Subcutaneous adipose tissue (tissue), 4 donors: ENCODE measurements around the gene CHI3L2. TPM values are rescaled to one million over a fixed set of nuclear protein-coding genes. Genes with fewer than 3 reads are reported as not detected.

ENCODE experiments used
- total RNA-seq, 4 donors: library from RNA; depleted of rRNA; stranded (reverse); fragments of >200 nt; gene quantifications; one replicate each; pipeline ENCODE4 v1.1.0, GENCODE V29; 2016
- TF ChIP-seq, protein P1 (sequence below): fragments of 450-650 bp; IDR thresholded peaks from one replicate; pipeline ENCODE4 v1.5.1; 2016; ENCODE audit warnings: low read depth, mild to moderate bottlenecking, control low read depth, antibody characterized with exemption, moderate library complexity

CHI3L2 gene, protein sequence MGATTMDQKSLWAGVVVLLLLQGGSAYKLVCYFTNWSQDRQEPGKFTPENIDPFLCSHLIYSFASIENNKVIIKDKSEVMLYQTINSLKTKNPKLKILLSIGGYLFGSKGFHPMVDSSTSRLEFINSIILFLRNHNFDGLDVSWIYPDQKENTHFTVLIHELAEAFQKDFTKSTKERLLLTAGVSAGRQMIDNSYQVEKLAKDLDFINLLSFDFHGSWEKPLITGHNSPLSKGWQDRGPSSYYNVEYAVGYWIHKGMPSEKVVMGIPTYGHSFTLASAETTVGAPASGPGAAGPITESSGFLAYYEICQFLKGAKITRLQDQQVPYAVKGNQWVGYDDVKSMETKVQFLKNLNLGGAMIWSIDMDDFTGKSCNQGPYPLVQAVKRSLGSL
- 100 to 1,000 TPM in 1 of 4 donors, 10 to 100 TPM in 3; 10.9 to 173 (median 21.3) TPM for total RNA-seq

DNA sequence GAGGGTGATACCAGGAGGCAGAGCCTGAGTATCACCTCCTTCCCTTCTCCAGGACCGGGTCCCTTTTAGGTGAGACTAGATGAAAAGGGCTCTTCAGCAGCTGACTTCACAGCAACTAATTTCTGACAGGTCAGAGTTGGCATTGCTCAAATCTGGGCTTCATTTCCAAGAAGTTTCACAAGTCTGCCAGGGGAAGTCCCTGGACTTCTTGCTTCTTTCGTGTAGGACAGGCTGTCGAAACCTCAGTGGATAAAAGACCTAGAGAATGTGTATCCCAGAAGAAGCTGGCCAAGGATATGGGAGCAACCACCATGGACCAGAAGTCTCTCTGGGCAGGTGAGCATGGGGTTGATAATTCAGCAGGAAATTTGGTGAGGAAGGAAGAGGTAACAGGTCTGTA, at the start of gene CHI3L2:
TSS of gene CHI3L2 (plus strand) at position 280 of the 400 bp plus-strand sequence. CDS start at position 297, 17 bp downstream.
- TF ChIP-seq, protein P1, sequence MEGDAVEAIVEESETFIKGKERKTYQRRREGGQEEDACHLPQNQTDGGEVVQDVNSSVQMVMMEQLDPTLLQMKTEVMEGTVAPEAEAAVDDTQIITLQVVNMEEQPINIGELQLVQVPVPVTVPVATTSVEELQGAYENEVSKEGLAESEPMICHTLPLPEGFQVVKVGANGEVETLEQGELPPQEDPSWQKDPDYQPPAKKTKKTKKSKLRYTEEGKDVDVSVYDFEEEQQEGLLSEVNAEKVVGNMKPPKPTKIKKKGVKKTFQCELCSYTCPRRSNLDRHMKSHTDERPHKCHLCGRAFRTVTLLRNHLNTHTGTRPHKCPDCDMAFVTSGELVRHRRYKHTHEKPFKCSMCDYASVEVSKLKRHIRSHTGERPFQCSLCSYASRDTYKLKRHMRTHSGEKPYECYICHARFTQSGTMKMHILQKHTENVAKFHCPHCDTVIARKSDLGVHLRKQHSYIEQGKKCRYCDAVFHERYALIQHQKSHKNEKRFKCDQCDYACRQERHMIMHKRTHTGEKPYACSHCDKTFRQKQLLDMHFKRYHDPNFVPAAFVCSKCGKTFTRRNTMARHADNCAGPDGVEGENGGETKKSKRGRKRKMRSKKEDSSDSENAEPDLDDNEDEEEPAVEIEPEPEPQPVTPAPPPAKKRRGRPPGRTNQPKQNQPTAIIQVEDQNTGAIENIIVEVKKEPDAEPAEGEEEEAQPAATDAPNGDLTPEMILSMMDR, result no peak

DNA sequence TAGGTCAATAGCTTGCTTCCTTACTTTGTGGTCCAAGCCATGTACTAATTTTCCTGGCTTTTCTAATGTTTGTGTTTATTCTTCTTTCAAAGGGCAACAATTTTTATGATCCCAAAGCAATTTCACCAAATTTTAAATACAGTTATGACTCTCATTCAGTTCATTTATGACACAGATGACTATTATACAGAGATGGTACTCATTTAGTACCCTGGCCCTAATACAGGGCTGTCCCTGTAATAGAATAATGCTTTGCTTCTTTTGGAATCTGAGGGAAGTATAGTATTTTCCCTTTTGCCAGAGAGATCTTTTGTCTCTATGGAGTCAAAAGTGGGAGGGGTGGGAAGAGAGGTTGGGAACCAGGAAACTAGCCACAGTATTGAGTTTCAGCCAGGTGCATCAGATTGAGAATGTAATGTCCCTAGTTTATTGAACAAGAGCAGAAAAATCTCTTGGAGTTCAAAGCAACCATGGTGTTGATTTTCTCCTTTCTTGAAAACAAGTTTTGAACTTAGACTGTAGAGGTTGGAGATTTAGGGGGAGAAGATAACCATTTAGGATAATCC, 47.5 kb upstream of the CHI3L2 start:
- TF ChIP-seq, protein P1, result no peak

DNA sequence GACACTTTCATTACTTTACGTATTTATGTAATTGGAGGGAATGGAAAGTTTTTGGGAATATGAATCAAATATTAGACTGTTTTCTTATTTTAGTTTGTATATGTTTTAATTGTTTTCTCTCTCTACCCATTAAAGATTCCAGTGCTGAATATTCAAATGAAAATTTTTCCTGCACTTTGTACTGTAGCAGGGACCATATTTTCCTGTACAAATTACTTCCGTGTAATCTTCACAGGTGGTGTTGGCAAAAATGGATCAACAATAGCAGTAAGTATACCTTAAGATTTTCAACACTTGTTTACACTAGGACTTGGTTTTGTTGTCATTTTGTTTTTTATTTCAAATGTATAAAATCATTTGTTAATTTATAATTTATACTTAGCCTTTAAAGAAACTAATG, 45.5 kb upstream of the CHI3L2 start:
- TF ChIP-seq, protein P1, result no peak

DNA sequence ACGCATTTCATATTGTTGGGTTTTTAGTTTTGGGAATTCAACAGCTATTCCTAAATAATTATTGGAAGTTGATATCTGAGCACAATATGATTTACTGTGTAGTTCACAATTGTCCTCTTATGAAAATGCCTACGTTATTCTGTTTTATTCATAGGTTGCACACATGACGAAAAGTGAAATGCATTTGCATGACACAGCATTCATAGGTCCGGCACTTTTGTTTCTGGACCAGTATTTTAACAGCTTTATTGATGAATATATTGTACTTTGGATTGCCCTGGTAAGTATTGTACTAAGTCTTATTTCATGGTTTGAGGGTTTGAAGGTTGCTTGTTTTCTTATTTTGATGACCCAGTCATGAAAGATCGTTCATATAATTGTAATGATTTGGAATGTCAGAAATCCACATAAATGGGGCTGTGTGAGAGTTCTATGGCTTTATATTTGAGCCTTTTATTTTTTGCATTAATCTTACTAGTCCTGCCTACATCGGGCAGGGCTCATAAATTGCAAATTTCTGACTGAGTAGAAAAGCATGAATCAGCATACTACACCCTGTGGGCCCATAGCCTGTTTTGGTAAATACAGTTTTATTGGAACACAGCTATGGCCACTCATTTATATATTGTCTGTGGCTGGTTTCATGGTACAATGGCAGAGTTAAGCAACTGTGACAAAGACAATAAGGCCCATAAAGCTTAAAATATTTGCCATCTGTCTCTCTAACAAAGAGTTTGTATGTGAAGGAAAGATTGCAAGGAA, 44.0 kb upstream of the CHI3L2 start:
- TF ChIP-seq, protein P1, result no peak

DNA sequence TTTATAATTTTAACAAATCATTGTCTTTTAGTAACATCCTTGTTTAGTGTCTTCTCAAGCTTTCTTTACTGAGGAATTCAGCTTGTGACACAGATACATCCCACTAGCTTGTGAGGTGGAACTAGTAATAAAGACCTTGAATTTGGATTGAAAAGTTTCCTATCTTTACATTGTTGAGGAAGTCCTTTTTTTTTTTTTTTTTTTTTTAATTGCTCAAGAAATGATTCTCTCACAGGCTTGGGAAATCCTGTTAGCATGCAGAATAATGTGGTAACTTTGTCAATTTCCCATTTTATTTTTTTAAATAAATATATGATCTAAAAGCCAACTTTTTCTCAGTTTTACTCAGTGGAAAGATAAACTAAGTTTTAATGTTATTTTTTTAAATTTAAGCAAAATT, 42.9 kb upstream of the CHI3L2 start:
- TF ChIP-seq, protein P1, result no peak

DNA sequence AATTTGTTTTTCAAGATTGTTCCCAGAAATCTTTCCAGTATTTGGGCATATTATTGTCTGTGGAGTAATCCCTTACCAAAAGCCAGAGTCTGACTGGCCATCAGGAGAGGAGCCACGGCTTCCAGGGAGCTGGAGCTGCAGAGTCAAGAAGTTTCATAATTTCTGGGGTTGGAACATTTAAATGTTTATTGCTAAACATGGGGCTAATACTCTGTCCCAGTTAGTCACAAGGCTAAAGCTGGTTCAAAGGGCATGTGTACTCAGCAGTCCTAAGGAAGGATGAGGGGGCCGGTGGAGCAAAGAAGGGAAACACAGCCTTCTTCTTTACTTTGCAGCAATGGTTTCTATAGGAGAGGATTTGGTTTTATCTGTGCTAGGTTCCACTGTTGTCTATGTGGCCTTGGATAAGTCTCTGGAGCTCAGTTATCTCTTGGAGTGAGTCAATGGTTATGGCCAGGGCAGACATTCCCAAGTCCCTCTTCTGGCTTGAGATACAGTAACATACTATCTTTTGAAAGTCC, 36.5 kb upstream of the CHI3L2 start:
- TF ChIP-seq, protein P1, result no peak

DNA sequence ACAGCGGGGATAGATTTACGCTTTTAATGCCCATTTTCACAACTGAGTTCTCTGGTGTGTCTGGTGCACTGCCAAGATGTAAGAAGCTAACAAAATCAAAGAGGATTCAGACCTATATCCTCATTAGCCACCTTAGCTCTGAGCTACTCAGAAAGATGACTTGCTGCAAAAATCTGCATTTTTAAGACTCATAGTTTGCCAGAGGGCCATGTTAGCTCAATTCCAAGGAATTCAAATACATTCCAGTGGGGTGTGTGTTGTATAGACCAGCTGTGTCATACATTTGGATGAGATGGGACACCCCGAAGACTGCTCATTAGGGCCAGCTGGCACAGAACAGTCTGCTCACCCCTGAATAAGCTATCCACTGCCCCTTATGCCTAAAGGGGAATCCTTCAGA, 36.0 kb upstream of the CHI3L2 start:
- TF ChIP-seq, protein P1, result no peak
